ENCODE data around the gene CCT7.
"Not testable (repeated sequence)": the region's sequence is repeated elsewhere in the genome, so short reads cannot be mapped to it uniquely, and the experiment has no call there.

CCT7 gene

DNA sequence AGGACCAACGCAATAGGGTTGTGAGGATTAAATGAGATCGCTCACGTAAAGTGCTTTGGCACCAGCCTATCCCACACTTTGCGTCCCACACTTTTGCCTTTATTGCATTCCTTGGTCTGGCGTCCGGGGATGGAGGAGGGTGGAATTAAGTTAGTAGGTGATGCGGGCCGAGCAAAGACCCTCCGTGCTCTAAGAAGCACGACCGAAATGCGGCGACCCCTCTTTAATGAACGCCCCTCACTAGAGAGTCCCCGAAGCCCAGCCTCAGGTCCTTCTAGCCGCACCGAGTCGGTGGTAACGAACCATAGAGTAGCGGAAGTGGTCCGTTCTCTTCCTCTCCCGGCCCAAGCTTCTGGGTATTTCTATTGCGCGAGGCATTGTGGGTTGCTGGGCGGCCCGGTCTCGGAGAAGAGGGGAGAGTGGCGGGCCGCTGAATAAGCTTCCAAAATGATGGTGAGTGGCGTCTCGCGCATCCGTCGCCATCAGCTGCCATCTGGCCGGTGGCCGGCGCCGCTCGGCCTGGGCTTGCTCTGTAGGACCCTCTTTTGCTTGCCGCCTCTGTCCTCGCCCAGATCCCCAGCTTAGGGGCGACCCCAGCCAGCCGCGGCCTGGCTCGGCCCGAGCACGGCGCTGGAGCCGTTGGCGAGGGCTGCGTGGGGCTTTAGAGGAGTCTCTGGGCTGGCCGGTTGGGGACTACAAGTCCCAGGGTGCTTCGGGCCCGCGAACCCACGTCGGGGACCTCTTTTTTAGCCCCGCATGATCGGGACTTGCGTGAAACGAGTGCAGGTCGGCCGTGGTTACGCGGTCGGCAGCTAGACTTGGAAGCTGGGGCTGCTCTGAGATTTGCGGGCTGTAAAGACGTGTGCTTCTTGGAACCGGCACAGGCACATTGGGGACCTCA lies at the start of gene CCT7:
Gene CCT7, plus strand, starts transcription at position 377 of the 901 bp plus-strand sequence. Its CDS starts 71 bp downstream, at position 448.
- FAIRE-seq, result no peak

DNA sequence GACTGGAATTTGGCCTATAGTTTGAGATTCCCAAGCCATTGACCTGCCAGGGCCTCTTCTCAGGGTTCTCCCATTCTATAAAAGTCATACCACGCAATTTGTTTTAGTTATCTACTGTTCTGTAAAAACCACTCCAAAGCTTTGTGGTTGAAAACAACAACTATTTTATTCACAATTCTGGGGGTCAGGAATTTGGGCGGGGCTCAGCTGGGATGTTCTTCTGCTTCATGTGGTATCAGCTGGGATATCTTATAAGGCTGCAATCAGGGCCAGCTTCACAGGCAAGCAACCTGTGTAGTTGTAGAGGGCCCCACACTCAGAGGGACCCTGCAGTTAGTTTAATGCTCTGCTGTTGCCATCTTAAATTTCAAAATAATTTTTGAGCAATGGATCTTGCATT lies 48.1 kb upstream of the CCT7 start:
- no peak for FAIRE-seq

DNA sequence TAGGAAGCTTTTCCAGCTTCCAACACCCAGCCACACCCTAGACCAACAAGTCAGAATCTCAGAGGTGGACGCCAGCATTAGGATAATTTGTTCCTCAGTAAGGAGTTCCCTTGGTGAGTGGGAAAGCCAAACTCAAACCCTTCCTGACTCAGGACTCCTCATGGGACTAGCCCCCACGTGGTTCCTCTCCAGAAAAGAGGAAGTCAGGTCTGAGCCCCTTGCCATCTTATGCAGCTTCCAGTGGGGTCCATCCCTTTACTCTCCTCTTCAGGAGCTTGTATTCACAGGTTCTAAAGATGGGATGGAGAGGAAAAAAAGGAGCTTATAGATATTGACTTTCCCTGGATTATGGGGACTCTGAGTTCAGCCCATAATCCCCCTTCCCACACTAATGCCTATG lies 46.6 kb upstream of the CCT7 start:
- FAIRE-seq, result no peak

DNA sequence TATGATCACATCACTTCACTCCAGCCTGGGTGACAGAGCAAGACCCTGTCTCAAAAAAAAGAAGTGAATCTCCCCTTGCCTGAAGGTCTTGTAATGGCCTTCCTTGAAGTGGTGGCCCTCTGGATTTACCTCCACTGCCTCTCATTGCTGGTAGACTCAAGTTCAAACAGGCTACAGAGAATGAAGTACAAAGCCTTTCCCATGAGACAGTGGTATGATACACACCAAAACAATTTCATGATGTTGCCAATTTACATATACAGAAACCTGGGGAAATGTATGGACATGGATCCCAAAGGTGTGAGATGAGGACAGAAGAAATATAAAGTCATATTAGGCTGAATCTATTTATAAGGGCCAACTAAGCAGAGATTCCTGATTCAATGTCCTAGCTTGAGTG lies 36.5 kb upstream of the CCT7 start:
- no peak for FAIRE-seq

DNA sequence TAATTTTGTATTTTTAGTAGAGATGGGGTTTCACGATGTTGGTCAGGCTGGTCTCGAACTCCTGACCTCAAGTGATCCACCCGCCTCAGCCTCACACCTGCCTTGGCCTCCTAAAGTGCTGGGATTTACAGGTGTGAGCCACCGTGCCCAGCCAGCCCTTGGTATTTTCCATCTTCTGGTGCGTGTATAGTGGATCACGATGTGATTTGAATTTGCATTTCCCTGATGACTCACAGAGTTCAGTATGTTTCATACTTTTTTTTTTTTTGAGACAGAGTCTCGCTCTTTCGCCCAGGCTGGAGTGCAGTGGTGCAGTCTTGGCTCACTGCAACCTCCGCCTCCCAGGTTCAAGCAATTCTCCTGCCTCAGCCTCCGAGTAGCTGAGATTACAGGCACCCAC lies 33.8 kb upstream of the CCT7 start:
- FAIRE-seq, result not testable (repeated sequence)

DNA sequence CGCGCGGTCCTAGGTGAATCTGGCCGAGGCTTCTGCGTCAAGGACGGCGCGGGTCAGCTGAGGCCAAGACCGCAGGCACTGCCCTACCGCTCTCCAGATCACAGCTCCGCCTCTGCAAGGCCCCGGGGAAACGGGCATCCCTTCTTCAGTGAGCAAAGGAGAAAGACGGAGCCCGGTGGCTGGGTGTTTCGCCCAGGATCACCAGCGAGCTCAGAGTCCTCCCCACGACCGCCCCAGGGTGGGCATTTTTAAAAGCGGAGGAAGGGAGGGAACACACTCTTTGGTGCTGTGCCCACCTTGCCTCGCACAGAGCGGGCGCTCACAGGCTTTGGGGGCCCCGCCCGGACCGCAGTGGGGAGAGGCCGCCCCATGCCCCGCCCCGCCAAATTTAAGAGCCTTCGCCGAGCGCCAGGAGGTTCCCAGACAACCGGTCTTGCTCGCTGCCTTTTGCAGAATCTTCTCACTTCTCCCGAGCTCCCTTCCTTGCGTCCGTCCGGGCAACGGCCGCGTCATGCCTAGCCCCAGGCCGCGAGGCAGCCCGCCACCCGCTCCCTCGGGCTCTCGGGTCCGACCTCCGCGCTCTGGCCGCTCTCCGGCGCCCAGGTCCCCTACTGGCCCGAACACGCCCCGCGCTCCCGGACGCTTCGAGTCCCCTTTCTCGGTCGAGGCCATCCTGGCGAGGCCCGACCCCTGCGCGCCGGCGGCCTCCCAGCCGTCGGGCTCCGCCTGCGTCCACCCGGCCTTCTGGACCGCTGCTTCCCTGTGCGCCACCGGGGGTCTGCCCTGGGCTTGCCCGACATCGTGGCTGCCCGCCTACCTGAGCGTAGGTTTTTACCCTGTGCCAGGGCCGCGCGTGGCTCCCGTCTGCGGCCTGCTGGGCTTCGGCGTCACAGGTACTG lies 31.7 kb upstream of the CCT7 start, which contains the start of gene NOTO:
Gene NOTO, plus strand, starts transcription at position 419 of the 899 bp plus-strand sequence. Its CDS starts 93 bp downstream, at position 512.
- no peak for FAIRE-seq

DNA sequence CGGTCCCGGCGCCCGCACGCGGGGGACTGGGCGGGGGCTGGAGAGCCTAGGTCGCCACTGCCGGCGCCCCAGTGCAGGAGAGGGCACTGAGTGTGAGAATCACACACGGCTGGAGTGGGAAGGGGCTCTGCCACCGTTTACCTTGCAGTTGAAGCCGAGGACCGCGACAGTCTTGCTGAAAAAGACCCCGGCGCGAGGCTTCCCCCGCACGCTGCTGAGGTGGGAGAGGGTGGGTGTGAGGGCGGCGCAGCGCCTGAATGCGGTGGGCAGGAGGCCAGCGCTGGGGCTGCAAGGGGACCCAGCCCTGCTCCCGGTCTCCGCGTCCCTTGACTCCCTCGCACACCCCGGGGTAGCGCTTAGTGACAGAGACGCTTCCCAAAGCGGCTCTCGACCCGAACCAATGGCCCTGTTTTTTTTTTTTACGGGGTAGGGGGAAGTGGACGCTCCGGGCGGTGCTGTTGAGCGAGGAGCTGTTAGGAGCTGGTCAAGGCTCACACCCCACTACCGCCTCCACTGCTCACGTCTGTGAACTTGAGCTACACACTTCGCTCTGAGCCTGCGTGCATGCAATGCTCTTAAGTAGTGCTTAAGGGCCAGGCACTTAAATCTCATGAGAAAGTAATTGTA lies 30.9 kb upstream of the CCT7 start:
- FAIRE-seq, result no peak

DNA sequence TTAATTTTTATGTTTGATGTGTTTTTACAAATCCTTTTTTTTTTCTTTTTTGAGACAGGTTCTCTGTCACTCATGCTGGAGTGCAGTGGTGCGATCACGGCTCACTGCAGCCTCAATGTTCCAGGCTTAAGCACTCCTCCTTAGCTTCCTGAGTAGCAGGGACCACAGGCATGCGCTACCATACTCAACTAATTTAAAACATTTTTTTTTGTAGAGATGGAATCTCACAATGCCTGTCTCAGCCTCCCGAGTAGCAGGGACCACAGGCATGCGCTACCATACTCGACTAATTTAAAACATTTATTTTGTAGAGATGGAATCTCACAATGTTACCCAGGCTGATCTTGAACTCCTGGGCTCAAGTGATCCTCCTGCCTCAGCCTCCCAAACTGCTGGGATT lies 28.5 kb upstream of the CCT7 start:
- FAIRE-seq, result no peak

DNA sequence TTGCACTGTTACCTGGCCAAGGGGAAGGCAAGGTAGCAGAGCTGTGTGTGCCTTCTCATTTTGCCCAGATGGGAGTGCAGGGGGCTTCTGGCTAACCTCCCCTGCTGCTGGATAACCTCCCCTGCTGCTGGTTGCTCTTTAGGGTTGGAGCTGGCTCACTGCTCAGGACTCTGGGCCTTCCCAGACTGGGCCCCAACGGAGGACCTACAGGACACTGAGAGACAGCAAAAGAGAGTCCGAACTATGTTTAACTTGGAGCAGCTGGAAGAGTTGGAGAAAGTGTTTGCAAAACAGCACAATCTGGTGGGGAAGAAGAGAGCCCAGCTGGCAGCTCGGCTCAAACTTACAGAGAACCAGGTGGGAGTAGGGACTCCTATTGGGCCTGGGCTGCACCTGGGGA lies 25.9 kb upstream of the CCT7 start:
- no peak for FAIRE-seq

DNA sequence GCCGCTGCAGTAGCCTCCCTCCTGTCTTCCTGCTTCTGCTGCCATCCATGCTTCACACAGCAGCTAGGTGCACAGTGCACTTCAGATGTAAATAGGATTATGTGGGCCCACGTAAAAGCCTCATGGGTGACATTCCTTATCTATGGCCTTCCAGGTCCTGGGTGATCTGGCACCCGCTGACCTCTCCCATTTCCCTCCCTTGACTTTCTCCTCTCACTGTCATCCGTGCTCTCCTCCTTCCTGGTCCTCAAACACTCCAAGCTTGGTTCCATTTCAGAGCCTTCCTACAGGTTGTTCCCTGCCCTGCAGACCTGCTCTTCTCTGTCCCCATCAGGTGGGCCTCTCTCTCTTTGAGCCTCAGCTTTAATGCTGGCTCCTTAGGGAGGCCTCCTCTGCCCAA lies 24.1 kb upstream of the CCT7 start:
- no peak for FAIRE-seq

DNA sequence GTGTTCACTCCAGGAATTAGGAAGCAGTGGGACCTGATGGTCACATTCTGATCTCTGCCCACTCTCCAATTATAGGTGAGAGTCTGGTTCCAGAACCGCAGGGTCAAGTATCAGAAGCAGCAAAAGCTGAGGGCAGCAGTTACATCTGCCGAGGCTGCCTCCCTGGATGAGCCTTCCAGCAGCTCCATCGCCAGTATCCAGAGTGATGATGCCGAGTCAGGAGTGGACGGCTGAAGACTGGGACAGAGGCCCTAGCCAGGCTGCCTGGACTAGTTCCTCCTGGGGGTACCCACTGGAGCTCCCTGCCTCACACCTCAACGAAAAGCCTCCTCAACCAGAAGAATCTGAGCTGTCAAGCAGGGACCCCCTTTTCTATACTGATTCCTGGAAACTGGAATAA lies 23.4 kb upstream of the CCT7 start:
- FAIRE-seq, result no peak

DNA sequence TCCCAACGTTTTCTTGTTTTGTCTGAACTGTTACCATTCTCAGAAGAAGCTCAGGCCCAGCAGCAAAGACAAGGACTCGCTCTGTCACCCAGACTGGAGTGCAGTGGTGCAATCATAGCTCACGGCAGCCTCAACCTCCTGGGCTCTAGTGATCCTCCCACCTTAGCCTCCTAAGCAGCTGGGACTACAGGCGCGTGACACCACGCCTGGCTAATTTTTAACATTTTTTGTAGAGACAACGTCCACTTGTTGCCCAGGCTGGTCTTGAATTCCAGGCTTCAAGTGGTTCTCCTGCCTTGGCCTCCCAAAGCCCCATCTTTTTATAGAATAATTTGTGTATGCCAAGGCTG lies 22.0 kb upstream of the CCT7 start:
- no peak for FAIRE-seq

DNA sequence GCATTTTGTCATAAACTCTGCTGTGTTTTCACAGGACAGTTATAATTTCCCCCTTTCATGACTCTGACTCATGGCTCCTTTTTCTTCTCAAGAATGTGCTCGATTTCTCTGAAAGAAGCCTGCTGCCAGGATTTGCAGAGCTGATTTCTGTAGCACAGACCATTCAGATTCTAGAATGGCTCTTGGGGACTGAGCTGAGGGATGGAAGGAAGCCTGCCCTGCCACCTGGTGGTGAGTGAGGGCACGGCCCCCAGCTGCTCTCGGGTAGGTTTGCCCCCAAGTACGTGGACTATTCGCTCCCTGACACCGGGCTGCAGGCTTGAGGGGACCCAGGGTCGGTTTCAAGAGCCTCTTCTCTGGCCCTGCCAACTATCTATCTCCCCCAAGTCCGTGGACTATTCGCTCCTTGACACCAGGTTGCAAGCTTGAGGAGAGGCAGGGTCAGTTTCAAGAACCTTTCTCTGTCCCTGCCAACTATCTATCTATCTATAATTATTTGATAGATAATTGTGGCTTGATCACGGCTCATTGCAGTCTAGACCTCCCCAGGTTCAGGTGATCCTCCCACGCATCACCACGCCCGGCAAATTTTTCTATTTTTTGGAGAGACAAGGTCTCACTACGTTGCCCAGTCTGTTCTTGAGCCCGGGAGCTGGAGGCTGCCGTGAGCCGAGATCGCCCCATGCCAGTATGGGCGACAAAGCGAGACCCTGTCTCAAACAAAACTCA lies 21.5 kb upstream of the CCT7 start:
- no peak for FAIRE-seq

DNA sequence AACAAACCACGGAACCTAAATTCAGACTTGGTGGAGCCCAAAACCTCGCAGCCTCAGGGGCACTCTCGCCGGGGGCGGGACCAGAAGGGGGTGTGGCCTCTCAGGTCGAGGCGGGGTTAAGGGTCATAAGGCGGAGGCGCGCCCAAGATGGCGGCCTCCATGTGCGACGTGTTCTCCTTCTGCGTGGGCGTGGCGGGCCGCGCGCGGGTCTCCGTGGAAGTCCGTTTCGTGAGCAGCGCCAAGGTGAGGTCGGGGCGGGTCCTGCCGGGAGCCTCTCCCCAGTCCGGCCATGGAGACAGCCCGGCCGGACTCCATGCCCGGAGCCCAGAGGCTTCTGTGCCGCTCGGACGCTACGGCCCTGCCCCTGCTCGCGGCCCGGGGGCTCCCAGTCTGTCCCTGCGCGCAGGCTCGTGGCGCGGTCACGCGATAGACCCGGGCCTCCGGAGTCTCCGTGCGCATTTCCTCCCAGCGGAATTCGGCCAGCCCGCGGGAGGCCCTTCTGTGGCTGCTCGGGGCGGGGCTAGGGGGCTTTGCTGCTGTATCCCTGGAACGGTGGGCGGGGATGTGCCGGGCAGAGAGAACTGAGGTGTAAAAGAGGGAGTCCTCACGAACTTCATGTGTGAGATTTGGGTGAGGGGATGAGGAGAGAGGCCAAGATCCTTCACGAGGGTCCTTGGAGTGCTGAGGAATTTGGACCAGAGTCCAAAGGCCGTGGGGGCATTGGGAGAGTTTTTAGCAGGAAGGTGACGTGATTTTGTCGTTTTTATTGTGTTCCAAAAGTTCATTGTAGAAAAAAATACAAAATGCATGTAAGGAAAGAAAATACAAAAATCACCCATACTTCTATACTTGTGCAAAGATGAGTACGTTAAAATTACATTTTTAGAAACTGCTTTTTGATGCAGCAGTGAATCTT lies 19.7 kb upstream of the CCT7 start, which contains the start of gene SMYD5:
Gene SMYD5, plus strand, starts transcription at position 126 of the 916 bp plus-strand sequence. Its CDS starts 22 bp downstream, at position 148.
- FAIRE-seq, result no peak

DNA sequence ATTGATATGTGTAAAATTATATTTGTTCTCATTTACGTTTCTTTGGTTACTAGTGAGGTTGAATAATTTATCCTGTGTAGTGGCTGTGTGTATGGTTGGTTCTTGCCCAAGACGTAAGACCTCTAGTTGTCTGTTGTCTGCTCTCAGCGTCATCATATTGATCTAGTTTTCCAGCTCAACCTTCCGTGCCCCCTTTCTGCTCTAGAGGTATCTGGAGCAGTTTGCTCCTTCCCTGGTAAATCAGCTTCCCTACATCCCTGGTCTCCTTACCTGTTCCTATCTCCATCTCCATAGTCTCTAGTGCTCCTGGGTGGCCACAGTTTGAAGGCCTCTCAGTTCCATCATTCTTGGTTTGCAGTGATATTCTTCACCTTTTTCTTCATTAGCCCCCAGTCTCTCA lies 18.9 kb upstream of the CCT7 start:
- no peak for FAIRE-seq

DNA sequence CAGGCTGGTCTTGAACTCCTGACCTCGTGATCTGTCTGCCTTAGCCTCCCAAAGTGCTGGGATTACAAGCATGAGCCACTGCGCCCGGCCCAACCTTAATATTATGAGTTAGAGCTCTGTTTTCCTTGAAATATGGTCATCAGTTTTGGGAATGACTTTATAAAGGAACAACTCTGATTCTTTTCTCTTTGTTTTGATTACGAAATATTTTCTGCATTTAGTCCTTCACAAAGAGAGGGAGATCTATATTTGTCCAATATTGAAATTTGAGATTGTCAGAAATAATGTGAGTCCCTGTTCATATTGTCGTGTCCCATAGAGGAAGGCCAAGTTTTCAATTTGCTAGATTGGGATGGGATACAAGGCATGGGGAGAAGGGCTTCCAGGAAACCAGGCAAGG lies 16.9 kb upstream of the CCT7 start:
- no peak for FAIRE-seq

DNA sequence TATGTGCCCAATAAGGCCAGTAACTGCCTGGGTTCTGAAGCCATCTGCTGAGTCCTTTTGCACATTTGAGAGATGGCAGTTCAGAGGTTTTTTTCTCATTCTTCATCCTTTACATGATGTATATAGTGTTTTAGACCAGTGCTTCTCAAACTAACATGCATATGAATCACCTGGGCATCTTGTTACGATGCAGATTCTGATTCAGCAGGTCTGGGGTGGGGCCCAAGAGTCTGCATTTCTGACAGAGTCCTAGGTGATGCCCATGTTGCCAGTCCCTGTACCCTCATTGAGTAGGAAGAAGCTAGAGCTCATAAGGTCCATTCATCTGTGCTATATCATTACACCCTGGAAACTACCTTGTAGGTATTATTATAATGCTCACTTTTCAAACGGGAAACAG lies 16.3 kb upstream of the CCT7 start:
- FAIRE-seq, result no peak

DNA sequence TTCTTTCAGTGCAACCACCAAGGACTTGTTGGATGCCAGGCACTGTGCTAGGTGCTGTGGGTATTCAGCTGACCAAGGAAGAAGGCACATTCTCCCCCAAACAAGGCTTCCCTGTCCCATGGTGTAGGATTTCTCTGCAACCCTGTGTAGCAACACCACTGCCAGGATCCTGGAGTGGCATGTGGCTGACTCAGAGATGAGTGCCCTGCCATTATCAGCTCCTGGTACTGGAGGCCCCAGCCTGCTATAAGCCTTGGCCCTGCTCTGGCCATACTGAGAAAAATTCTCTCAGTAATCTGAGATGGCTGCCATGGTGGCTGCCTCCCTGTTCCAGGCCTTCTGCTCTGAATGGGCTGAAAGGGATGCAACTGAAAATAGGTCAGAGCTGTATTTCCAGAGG lies 15.8 kb upstream of the CCT7 start:
- FAIRE-seq, result no peak

DNA sequence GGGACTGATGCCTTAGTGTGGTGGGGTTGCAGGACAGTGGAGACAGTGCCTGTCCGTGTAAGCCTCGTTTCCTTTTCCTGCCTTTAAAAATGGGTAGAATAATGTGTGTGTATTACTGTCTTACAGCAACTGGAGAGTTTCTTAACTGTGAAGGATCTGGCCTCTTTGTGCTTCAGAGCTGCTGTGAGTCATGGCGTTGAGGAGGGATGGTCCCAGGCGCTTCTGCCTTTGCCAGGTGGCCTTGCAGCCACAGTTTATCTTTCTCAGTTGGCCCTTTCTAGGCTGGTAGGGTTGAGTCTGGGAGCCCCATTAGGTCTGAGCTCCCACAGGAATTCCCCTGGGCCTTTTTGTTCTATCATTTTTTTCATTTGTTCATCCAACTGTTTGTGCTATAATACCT lies 10.3 kb upstream of the CCT7 start:
- no peak for FAIRE-seq

DNA sequence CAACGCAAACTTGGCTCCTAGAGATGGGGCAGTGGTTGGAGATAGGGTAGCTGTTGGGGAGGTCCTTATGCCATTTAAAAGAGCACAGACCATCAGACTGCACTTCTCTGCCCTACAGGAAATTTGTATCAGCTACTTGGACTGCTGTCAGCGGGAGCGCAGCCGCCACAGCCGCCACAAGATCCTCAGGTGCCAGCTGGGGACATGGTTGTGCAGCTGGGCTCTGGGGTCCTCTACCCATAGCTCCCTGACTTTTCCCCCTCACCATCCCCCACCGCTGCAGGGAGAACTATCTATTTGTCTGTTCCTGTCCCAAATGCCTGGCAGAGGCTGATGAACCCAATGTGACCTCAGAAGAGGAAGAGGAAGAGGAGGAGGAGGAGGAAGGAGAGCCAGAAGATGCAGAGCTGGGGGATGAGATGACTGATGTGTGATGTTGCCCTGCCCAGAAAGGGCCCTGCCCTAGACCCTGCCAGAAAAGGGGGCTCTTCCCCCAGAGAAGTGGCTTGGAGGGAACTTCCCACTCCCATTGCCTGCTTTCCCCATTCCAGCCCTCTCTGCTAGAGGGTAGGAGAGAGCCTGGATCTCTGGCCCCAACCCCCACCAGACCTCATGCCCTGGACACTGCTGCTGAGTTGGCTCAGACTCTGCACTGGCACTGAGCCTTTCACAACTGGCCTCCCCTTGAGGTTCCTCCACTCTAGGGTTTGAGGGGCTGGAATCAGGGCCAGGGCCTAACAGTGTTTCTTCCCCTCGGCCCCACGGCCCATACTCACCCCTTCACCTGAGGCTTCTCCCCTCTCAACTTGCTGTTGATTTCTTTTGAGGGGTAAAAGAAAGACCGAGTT lies 8.4 kb upstream of the CCT7 start:
- no peak for FAIRE-seq
